Endothelial cell of umbilical vein (primary cell): ENCODE data around the gene SLC25A45. TPM values are rescaled to one million over a fixed set of nuclear protein-coding genes. Genes with fewer than 3 reads are reported as not detected.

Experiments used
- BruUV-seq: library from RNA; stranded (reverse); fragments of 400-500 nt; replicated peaks from 2 replicates; lab custom pipeline; 2021; lab: Mats Ljungman, UMichigan
- CTCF ChIA-PET: fragments of 300-600, 350-600 bp; sonication (Branson Sonifier 250); formaldehyde crosslinking; loops from one replicate; lab custom pipeline; 2021; ENCODE audit warnings: antibody characterized with exemption, inconsistent platforms; lab: Charles Lee
- POLR2A ChIA-PET: fragments of 300-600, 350-600 bp; sonication (Branson Sonifier 250); formaldehyde crosslinking; loops from one replicate; lab custom pipeline; 2021; ENCODE audit warnings: antibody characterized with exemption, inconsistent platforms; lab: Charles Lee
- DNase-seq: peaks from one replicate; pipeline ENCODE4 v3.0.0-alpha.2; 2011; ENCODE audit warnings: low read depth, low spot score
- FAIRE-seq: peaks from 2 replicates; lab custom pipeline; 2011; peaks lifted over from hg19 to GRCh38; lab: Jason Lieb, UNC
- H2AFZ ChIP-seq: 2 replicates; pipeline ENCODE4 v1.6.0; 2012; ENCODE audit warnings: low read depth, low read length, control low read depth, inconsistent platforms
- H3K27ac ChIP-seq: 2 replicates; pipeline ENCODE4 v1.5.1; 2011; ENCODE audit warnings: low read depth, mild to moderate bottlenecking, control low read depth, low read length, moderate library complexity; ENCODE audit not compliant: insufficient read depth
- H3K27me3 ChIP-seq, 2 experiments: 2 replicates each; pipeline versions ENCODE4 v1.6.0 to v1.6.1; 2011; ENCODE audit warnings: low read length in 2 of 2, mixed read lengths in 1 of 2; ENCODE audit not compliant: control insufficient read depth in 2 of 2, insufficient read depth in 2 of 2
- H3K36me3 ChIP-seq, 2 experiments: 2 replicates in 1 of 2; 3 replicates in 1 of 2; pipeline ENCODE4 v1.5.1; 2011; ENCODE audit warnings: low read length in 2 of 2, mild to moderate bottlenecking in 1 of 2, moderate library complexity in 1 of 2; ENCODE audit not compliant: control insufficient read depth in 2 of 2, insufficient read depth in 2 of 2; ENCODE audit errors: extremely low read depth in 1 of 2
- H3K4me1 ChIP-seq: 3 replicates; pipeline ENCODE4 v1.5.1; 2011; ENCODE audit warnings: mild to moderate bottlenecking, low read length; ENCODE audit not compliant: control insufficient read depth, insufficient read depth; ENCODE audit errors: extremely low read depth
- H3K4me2 ChIP-seq: 2 replicates; pipeline ENCODE4 v1.6.1; 2011; ENCODE audit warnings: low read length, control low read depth, mixed read lengths; ENCODE audit not compliant: insufficient read depth
- H3K4me3 ChIP-seq, 3 experiments: fragments of 200-600 bp in 1 of 3; sonication (generic), shearing (Covaris generic) in 1 of 3; replicated peaks in 1 of 3; 2 replicates each; pipeline ENCODE4 v1.5.1; 2011 to 2016; ENCODE audit warnings: control low read depth in 3 of 3, low read length in 3 of 3, mild to moderate bottlenecking in 2 of 3, inconsistent platforms in 1 of 3, low read depth in 1 of 3, moderate library complexity in 1 of 3; ENCODE audit not compliant: insufficient read depth in 1 of 3
- H3K79me2 ChIP-seq: 2 replicates; pipeline ENCODE4 v1.6.0; 2012; ENCODE audit warnings: low read length, inconsistent platforms; ENCODE audit not compliant: control insufficient read depth, insufficient read depth
- H3K9ac ChIP-seq: replicated peaks from 2 replicates; pipeline ENCODE3; 2011; ENCODE audit warnings: low read length, control low read depth; ENCODE audit not compliant: insufficient read depth; ENCODE audit errors: extremely low read depth
- H3K9me1 ChIP-seq: replicated peaks from 3 replicates; pipeline ENCODE4 v1.6.0; 2011; ENCODE audit warnings: mild to moderate bottlenecking, low read length; ENCODE audit not compliant: control insufficient read depth, insufficient read depth; ENCODE audit errors: extremely low read depth
- H3K9me3 ChIP-seq: replicated peaks from 2 replicates; pipeline ENCODE4 v1.5.1; 2012; ENCODE audit warnings: low read length, inconsistent platforms; ENCODE audit not compliant: control insufficient read depth, insufficient read depth
- H4K20me1 ChIP-seq: replicated peaks from 2 replicates; pipeline ENCODE3; 2011; ENCODE audit warnings: mild to moderate bottlenecking, low read length; ENCODE audit not compliant: control insufficient read depth, insufficient read depth; ENCODE audit errors: extremely low read depth
- CTCF ChIP-seq, 2 donors: IDR thresholded peaks; 1 replicate in 1 of 2; 2 replicates in 1 of 2; pipeline ENCODE4 v1.5.1; 2011; ENCODE audit warnings: low read length in 2 of 2, mild to moderate bottlenecking in 2 of 2, moderate library complexity in 2 of 2, control low read depth in 1 of 2, inconsistent platforms in 1 of 2, low read depth in 1 of 2; ENCODE audit not compliant: insufficient read depth in 1 of 2; ENCODE audit errors: extremely low read depth in 1 of 2
- EZH2 ChIP-seq: IDR thresholded peaks from 2 replicates; pipeline ENCODE4 v1.6.1; 2012; ENCODE audit warnings: borderline replicate concordance, low read depth, mild to moderate bottlenecking, moderate library complexity, low read length, inconsistent platforms; ENCODE audit not compliant: severe bottlenecking
- GATA2 ChIP-seq: IDR thresholded peaks from 2 replicates; pipeline ENCODE4 v1.7.0; 2011; ENCODE audit warnings: low read depth, mild to moderate bottlenecking, moderate library complexity, mixed read lengths, low read length; ENCODE audit not compliant: insufficient read length, insufficient read depth
- JUN ChIP-seq: IDR thresholded peaks from 2 replicates; pipeline ENCODE4 v1.6.1; 2011; ENCODE audit warnings: borderline replicate concordance, low read depth; ENCODE audit not compliant: insufficient read length, insufficient read depth
- MAX ChIP-seq: IDR thresholded peaks from 2 replicates; pipeline ENCODE4 v1.6.1; 2011; ENCODE audit not compliant: insufficient read depth, insufficient read length
- MYC ChIP-seq: IDR thresholded peaks from one replicate; pipeline ENCODE4 v1.6.1; 2011; ENCODE audit warnings: mild to moderate bottlenecking, low read depth, low read length
- POLR2A ChIP-seq: IDR thresholded peaks from 2 replicates; pipeline ENCODE4 v1.6.1; 2012; ENCODE audit warnings: low read depth, mild to moderate bottlenecking, control low read depth, low read length
- POLR2AphosphoS5 ChIP-seq: IDR thresholded peaks from 2 replicates; pipeline ENCODE4 v1.6.1; 2012; ENCODE audit warnings: low read depth, mild to moderate bottlenecking, control low read depth, low read length, moderate library complexity; ENCODE audit not compliant: insufficient read depth
- dilution Hi-C: fragments of 300-500 bp; cut with MboI; formaldehyde crosslinking; loops from one replicate; pipeline ENCODE4 v1.15.0; 2019; ENCODE audit warnings: low sequenced_read_pairs; ENCODE audit not compliant: extremely low pct_ligation_motif_present
- intact Hi-C: fragments of 100-400 bp; cut with micrococcal nuclease; formaldehyde crosslinking; loops from one replicate; pipeline ENCODE4 v1.10.0; 2022
- polyA plus RNA-seq, 4 experiments: library from polyadenylated mRNA; depleted of rRNA in 3 of 4; stranded (reverse) in 3 of 4; unstranded in 1 of 4; fragments of >200 nt; gene quantifications; 2 replicates each; pipeline versions ENCODE4 v1.2.1 to v1.2.3, GENCODE V29; 2011 to 2012; ENCODE audit warnings: missing spikeins in 1 of 4
- total RNA-seq: library from RNA; stranded (reverse); gene quantifications from 2 replicates; pipeline ENCODE4 v1.2.3, GENCODE V29; 2021

Gene SLC25A45
- total and polyA plus RNA-seq, 2 donors (not counting 3 experiments of a cell fraction or from before 2014, with no cell fraction given), result 1.2 to 3.1 TPM

GRCh38 chr11:65386307-65387140 is 4.1 kb upstream of the SLC25A45 start, which contains the start of gene FRMD8:
TSS of gene FRMD8 (plus strand) at chr11:65386637. CDS start at chr11:65387037, 400 bp downstream.
- H3K9ac ChIP-seq, result peak within 1 kb of the TSS; percentile 63
- no peaks in the 10 kb centered on the region for H3K36me3 ChIP-seq
- ChIA-PET CTCF (interaction anchor here (0.7 to 1.2 kb wide), 2 partner anchors 17 to 85 kb away, joined by 3 read pairs; no protein-coding TSS in a partner anchor), POLR2A (interaction anchor here (0.8 to 1.4 kb wide), 3 partner anchors 33 to 112 kb away, joined by 3 to 4 read pairs (median 3); partner anchors contain the start of gene MALAT1)
- DNase-seq, result peak; percentile 85
- TF ChIP-seq MYC (no peak), MAX (peak; percentile 50), POLR2AphosphoS5 (peak; percentile 94), JUN (no peak), GATA2 (no peak), EZH2 (no peak), POLR2A (peak; percentile 94), CTCF (IDR thresholded peaks at IDR 0.05; ENCODE audit: extremely low read depth in 1 of 2, insufficient read depth in 1 of 2, low read depth in 1 of 2, low read length in 2 of 2) (no peak)
- intact Hi-C loops, result no loop called here
- H3K9me1 ChIP-seq, result no peaks in the 10 kb centered on the region
- no peaks in the 10 kb centered on the region for H3K27me3 ChIP-seq
- H3K4me1 ChIP-seq, result peaks cover 78% of the 10 kb centered on the region
- FAIRE-seq, result peak; percentile 73
- H2AFZ ChIP-seq, result peak within 1 kb of the TSS; percentile 90
- H3K79me2 ChIP-seq, result peaks cover 47% of the 10 kb centered on the region
- no peaks in the 10 kb centered on the region for H3K9me3 ChIP-seq
- peak within 1 kb of the TSS; percentile 94 for H3K27ac ChIP-seq
- TSS peak; percentile 39 for BruUV-seq
- dilution Hi-C loops, result no loop called here
- no peaks in the 10 kb centered on the region for H4K20me1 ChIP-seq
- peak within 1 kb of the TSS; percentile 57 to 81 (median 63) for H3K4me3 ChIP-seq
- peak within 1 kb of the TSS; percentile 87 for H3K4me2 ChIP-seq
